ENCODE data around the gene GSTA5.
A peak's percentile ranks its signal among the peaks of the same experiment; 100 is the strongest.
"Not testable (repeated sequence)": the region's sequence is repeated elsewhere in the genome, so short reads cannot be mapped to it uniquely, and the experiment has no call there.

The GSTA5 gene

DNA sequence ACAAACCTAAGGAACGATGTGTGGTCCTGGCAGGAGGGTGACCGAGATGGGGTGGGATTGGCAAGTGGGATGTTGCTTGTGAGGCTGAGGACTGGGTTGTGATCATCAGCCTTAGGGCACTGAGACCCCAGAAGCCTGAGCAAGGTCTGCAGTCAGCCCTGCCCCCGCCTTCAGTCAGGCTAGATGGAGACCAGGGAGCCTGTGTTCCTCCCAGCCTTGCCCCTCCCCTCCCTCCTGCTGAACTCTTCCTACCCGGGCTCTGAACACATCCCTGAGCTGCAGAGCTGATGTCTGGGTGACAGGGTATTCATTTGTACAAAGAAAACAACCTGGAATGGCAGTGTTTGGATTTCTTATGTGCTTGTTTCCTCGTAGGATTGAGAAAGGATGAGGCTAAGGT lies 28.3 kb upstream of the GSTA5 start:
- not testable (repeated sequence) for H3K27ac ChIP-seq (ENCODE audit: low read length); H3K4me3 ChIP-seq (ENCODE audit: low read length); H3K9ac ChIP-seq (ENCODE audit: low read depth, low read length); H3K36me3 ChIP-seq (ENCODE audit: insufficient read depth, low read depth, low read length); H3K27me3 ChIP-seq (ENCODE audit: insufficient read depth, low read length); H3K4me1 ChIP-seq (ENCODE audit: insufficient read depth, low read length); H3K9me3 ChIP-seq (ENCODE audit: insufficient read depth, low read depth, low read length)

DNA sequence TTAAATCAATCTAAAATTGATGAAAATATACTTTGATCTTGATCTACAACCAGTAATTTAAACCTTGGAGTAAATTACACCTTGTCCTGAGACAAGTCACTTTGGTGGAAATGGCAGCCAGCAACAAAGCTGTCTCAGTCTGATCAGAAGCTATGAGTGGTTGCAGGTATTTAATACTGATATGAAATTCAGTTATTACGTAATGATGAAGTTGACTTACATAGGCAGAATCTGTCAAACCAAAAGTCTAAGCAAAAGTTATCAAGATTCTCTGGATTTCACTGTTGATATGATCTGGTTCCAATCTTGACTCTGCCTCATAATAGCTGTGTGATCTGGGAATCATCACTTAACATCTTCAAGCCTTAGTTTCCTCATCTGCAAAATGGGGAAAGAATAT lies 27.6 kb upstream of the GSTA5 start:
- Histone ChIP-seq H3K9me3 (ENCODE audit: insufficient read depth, low read depth, low read length) (no peaks in the 10 kb centered on the region), H3K27ac (ENCODE audit: low read length) (no peak overlapping the region), H3K9ac (ENCODE audit: low read depth, low read length) (no peak overlapping the region), H3K4me1 (ENCODE audit: insufficient read depth, low read length) (no peaks in the 10 kb centered on the region; the same call in 1 of the 2 replicates), H3K36me3 (ENCODE audit: insufficient read depth, low read depth, low read length) (no peaks in the 10 kb centered on the region), H3K4me3 (ENCODE audit: low read length) (no peak overlapping the region), H3K27me3 (ENCODE audit: insufficient read depth, low read length) (no peaks in the 10 kb centered on the region)

DNA sequence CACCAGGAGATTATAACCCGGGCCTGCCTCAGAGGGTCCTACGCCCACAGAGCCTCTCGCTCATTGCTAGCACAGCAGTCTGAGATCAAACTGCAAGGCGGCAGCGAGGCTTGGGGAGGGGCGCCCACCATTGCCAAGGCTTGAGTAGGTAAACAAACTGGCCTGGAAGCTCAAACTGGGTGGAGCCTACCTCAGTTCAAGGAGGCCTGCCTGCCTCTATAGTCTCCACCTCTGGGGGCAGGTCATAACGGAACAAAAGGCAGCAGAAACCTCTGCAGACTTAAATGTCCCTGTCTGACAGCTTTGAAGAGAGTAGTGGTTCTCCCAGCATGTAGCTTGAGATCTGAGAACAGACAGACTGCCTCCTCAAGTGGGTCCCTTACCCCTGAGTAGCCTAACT lies 20.5 kb upstream of the GSTA5 start:
- H3K27ac ChIP-seq (ENCODE audit: low read length); H3K9ac ChIP-seq (ENCODE audit: low read depth, low read length); H3K27me3 ChIP-seq (ENCODE audit: insufficient read depth, low read length); H3K4me1 ChIP-seq (ENCODE audit: insufficient read depth, low read length); H3K4me3 ChIP-seq (ENCODE audit: low read length); H3K36me3 ChIP-seq (ENCODE audit: insufficient read depth, low read depth, low read length); H3K9me3 ChIP-seq (ENCODE audit: insufficient read depth, low read depth, low read length): not testable (repeated sequence)

DNA sequence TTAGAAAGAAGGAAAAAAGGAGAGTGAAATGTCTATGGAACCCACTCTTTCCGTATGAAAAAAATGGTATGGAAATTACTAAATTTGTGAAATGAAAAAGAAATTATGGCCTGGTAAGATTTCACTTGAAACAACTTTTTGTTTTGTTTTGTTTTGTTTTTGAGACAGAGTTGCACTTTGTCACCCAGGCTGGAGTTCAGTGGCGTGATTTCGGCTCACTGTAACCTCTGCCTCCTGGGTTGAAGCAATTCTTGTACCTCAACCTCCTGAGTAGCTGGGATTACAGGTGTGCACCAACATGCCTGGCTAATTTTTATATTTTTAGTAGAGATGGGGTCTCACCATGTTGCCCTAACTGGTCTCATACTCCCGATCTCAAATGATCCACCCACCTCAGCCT lies 17.8 kb upstream of the GSTA5 start:
- Histone ChIP-seq H3K4me3 (ENCODE audit: low read length) (no peak overlapping the region), H3K27ac (ENCODE audit: low read length) (no peak overlapping the region), H3K36me3 (ENCODE audit: insufficient read depth, low read depth, low read length) (no peaks in the 10 kb centered on the region), H3K9me3 (ENCODE audit: insufficient read depth, low read depth, low read length) (no peaks in the 10 kb centered on the region), H3K27me3 (ENCODE audit: insufficient read depth, low read length) (no peaks in the 10 kb centered on the region), H3K9ac (ENCODE audit: low read depth, low read length) (no peak overlapping the region), H3K4me1 (ENCODE audit: insufficient read depth, low read length) (peaks cover 4% of the 10 kb centered on the region; the same call in 1 of the 2 replicates)

DNA sequence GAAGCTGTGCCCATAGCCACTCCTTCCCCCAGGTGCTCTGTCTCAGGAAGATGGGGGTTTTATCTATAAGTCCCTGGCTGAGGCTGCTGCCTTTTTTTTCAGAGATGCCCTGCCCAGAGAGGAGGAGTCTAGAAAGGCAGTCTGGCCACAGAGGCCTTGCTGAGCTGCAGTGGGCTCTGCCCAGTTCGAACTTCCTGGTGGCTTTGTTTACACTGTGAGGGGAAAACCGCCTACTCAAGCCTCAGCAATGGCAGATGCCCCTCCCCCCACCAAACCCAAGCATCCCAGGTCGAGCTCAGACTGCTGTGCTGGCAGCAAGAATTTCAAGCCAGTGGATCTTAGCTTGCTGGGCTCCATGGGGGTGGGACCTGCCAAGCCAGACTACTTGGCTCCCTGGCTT lies 15.5 kb upstream of the GSTA5 start:
- H3K27me3 ChIP-seq (ENCODE audit: insufficient read depth, low read length); H3K4me3 ChIP-seq (ENCODE audit: low read length); H3K36me3 ChIP-seq (ENCODE audit: insufficient read depth, low read depth, low read length); H3K9me3 ChIP-seq (ENCODE audit: insufficient read depth, low read depth, low read length); H3K4me1 ChIP-seq (ENCODE audit: insufficient read depth, low read length); H3K27ac ChIP-seq (ENCODE audit: low read length): not testable (repeated sequence)
- H3K9ac ChIP-seq (ENCODE audit: low read depth, low read length), result peak overlapping the region; percentile 21; the same call in 1 of the 2 replicates

DNA sequence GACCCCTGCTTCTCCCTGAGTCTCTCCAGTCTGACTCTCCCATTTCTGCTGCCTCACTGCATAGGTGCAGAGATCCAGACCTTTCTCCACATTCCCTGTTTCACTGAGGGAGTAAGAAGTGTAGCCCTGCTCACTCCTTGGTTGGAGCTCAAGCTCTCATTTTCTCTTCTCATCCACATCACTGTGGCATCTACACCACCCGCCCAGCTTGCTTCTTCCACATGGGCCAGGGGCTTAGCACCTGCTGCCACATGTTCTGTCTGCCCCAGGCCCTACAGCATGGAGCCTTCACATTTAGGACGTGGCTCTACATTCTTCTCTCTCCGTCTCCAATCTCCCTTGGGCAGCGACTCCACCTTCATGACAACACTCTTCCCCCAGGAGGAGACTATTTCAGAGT lies 8.5 kb upstream of the GSTA5 start:
- H3K27ac ChIP-seq (ENCODE audit: low read length), result no peak overlapping the region

DNA sequence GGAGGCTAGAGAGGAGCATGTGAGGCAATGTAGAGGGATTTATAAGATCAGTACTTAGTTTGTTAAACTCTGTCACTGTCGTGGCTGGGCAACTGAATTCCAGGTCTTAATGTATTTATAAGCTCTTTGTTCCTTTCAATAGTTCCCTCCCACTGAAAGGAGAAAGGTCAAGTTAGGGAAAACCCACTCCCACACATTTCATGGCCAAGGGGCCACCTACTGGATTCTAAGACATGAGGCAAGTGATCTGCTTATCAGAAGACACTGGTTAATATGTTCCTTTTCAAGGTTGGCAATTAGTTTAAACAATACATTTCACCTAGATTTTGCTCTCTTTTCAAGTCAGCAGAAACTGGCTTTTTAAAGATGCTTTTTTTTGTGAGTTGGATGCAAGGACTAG lies 5.4 kb upstream of the GSTA5 start:
- H3K36me3 ChIP-seq (ENCODE audit: insufficient read depth, low read depth, low read length), result no peaks in the 10 kb centered on the region
- no peak overlapping the region for H3K27ac ChIP-seq (ENCODE audit: low read length)
- no peak overlapping the region for H3K9ac ChIP-seq (ENCODE audit: low read depth, low read length)
- H3K4me3 ChIP-seq (ENCODE audit: low read length), result no peak overlapping the region
- no peaks in the 10 kb centered on the region for H3K4me1 ChIP-seq (ENCODE audit: insufficient read depth, low read length)
- H3K27me3 ChIP-seq (ENCODE audit: insufficient read depth, low read length), result no peaks in the 10 kb centered on the region
- H3K9me3 ChIP-seq (ENCODE audit: insufficient read depth, low read depth, low read length), result no peaks in the 10 kb centered on the region; the same call in 1 of the 2 replicates

More for the DNA sequence above, 8.5 kb upstream of the GSTA5 start:
- no peaks in the 10 kb centered on the region for H3K4me1 ChIP-seq (ENCODE audit: insufficient read depth, low read length)
- H3K9me3 ChIP-seq (ENCODE audit: insufficient read depth, low read depth, low read length), result no peaks in the 10 kb centered on the region; the same call in 1 of the 2 replicates
- no peak overlapping the region for H3K4me3 ChIP-seq (ENCODE audit: low read length)
- H3K27me3 ChIP-seq (ENCODE audit: insufficient read depth, low read length), result no peaks in the 10 kb centered on the region
- H3K9ac ChIP-seq (ENCODE audit: low read depth, low read length), result no peak overlapping the region
- H3K36me3 ChIP-seq (ENCODE audit: insufficient read depth, low read depth, low read length), result no peaks in the 10 kb centered on the region

DNA sequence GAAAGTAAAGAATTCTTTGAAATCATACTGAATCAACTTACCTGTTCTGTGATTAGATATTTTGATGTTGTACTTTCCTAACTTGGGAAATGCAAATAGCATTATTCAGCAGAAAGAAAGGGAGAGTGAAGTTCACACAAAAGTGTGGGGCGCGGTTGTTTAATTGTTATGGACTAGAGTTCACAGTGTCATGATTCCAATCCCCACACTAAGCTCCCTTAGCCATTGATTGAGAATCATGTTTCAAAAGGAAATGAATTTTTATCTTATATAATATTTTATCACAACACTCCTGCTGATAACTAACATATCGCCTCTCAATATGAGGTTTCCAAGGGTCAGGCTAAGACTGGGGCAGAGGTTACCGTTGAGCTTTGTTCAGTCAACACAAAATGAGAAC lies 3.0 kb upstream of the GSTA5 start:
- Histone ChIP-seq H3K27ac (ENCODE audit: low read length) (no peak overlapping the region), H3K27me3 (ENCODE audit: insufficient read depth, low read length) (no peaks in the 10 kb centered on the region), H3K9ac (ENCODE audit: low read depth, low read length) (no peak overlapping the region), H3K36me3 (ENCODE audit: insufficient read depth, low read depth, low read length) (no peaks in the 10 kb centered on the region), H3K4me1 (ENCODE audit: insufficient read depth, low read length) (no peaks in the 10 kb centered on the region), H3K4me3 (ENCODE audit: low read length) (no peak overlapping the region), H3K9me3 (ENCODE audit: insufficient read depth, low read depth, low read length) (no peaks in the 10 kb centered on the region; the same call in 1 of the 2 replicates)

DNA sequence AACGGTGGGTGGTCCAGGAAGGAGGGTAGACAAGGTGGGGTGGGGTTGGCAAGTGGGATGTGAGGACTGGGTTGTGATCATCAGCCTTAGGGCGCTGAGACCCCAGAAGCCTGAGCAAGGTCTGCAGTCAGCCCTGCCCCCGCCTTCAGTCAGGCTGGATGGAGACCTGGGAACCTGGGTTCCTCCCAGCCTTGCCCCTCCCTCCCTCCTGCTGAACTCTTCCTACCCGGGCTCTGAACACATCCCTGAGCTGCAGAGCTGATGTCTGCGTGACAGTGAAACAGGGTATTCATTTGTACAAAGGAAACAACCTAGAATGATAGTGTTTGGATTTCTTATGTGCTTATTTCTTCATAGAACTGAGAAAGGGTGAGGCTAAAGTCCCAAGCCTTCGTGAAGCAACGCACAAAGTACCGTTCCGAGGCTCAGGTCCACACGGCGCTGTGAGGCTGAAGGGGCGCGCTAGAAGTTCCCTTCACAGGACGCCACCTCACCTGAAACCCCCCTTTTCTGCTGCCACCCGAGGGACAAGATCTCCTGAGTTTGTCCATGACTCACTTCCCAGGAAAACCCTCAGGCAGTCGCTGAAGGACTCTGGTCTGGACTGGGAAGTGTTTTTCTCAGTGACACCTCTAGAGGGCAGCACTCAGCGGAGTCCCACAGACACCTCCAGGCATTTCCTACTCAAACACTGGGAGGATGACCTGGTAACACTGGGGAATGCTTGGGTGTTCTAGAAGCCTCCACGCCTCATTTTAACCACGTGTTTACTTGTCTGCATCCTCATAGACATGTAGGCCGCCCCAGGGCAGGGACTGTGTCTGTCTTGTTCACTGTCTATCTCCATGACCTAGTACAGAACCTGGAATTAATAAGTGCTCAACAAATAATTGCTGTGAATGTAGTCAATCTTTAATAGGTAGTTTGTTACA lies 1.2 kb downstream of the GSTA5 start:
- H3K4me1 ChIP-seq (ENCODE audit: insufficient read depth, low read length), result no peaks in the 10 kb centered on the region
- H3K4me3 ChIP-seq (ENCODE audit: low read length), result no peak overlapping the region
- no peak overlapping the region for H3K27ac ChIP-seq (ENCODE audit: low read length)
- no peaks in the 10 kb centered on the region; the same call in 1 of the 2 replicates for H3K27me3 ChIP-seq (ENCODE audit: insufficient read depth, low read length)
- H3K9me3 ChIP-seq (ENCODE audit: insufficient read depth, low read depth, low read length), result no peaks in the 10 kb centered on the region
- H3K9ac ChIP-seq (ENCODE audit: low read depth, low read length), result no peak overlapping the region
- H3K36me3 ChIP-seq (ENCODE audit: insufficient read depth, low read depth, low read length), result no peaks in the 10 kb centered on the region

DNA sequence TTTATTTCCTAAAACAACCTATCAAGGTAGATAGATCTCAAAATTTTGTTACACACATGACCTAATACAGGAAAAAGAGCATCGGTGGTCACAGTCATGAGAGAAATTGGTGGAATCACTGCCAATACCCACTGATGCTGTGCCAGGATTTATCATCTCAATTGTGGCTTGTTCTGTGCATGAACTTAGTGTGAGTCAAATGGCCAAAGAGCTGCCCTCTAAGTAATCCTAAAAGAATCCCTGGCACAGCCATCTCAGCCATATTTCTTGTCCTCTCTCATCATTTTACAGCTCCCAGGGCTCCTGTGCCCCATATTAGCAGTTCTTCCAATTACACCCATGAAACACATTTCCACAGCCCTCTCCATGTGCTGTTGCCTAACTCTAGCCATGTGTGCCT lies 6.1 kb downstream of the GSTA5 start:
- H3K9me3 ChIP-seq (ENCODE audit: insufficient read depth, low read depth, low read length), result no peaks in the 10 kb centered on the region
- H3K27me3 ChIP-seq (ENCODE audit: insufficient read depth, low read length), result no peaks in the 10 kb centered on the region; the same call in 1 of the 2 replicates
- H3K9ac ChIP-seq (ENCODE audit: low read depth, low read length), result no peak overlapping the region
- H3K4me1 ChIP-seq (ENCODE audit: insufficient read depth, low read length), result no peaks in the 10 kb centered on the region
- H3K36me3 ChIP-seq (ENCODE audit: insufficient read depth, low read depth, low read length), result no peaks in the 10 kb centered on the region
- H3K4me3 ChIP-seq (ENCODE audit: low read length), result no peak overlapping the region
- no peak overlapping the region for H3K27ac ChIP-seq (ENCODE audit: low read length)

DNA sequence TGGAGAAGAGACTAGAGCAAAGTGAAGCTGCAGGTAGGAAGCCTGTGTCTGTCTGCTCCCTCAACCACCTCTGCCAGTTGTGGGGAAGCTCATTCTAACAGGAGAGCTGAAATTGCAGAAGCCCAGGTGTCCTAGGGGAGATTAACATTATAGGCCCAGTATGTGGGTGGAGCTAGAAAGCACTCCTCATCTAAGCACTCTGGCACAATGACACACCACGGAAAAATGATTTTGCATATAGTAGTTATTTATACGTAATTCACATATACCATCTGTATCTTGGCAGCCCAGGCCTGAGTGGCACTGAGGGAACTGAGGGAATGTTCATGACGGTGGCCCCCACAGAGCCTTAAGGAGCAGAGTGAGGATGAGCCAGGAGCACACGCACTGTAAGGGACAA lies 9.7 kb downstream of the GSTA5 start:
- H3K4me3 ChIP-seq (ENCODE audit: low read length); H3K9me3 ChIP-seq (ENCODE audit: insufficient read depth, low read depth, low read length); H3K36me3 ChIP-seq (ENCODE audit: insufficient read depth, low read depth, low read length); H3K27me3 ChIP-seq (ENCODE audit: insufficient read depth, low read length); H3K4me1 ChIP-seq (ENCODE audit: insufficient read depth, low read length); H3K27ac ChIP-seq (ENCODE audit: low read length); H3K9ac ChIP-seq (ENCODE audit: low read depth, low read length): not testable (repeated sequence)

DNA sequence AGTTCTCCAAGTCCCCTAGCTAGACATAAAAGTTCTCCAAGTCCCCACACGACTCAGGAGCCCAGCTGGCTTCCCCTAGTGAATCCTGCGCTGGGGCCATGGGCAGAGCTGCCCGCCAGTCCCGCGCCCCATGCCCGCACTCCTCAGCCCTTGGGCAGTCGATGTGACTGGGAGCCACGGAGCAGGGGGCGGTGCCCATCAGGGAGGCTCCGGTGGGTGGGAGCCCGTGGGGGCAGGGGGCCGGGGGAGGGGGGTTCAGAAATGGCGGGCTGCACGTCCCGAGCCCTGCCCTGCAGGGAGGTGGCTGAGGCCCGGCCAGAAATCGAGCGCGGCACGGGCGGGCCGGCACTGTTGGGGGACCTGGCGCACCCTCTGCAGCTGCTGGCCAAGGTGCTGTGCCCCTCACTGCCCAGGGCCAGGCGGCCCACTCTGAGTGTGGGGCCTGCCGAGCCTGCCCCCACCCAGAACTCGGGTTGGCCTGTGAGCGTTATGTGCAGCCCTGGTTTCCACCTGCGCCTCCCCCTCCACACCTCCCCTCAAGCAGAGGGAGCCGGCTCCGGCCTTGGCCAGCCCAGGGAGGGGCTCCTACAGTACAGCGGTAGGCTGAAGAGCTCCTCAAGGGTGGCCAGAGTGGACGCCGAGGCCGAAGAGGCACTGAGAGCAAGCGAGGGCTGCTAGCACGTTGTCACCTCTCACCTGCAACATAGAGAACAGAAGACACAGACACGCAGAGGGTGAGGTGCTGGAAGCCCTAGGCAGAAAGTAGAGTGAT lies 11.4 kb downstream of the GSTA5 start:
- Histone ChIP-seq H3K4me3 (ENCODE audit: low read length) (no peak overlapping the region), H3K4me1 (ENCODE audit: insufficient read depth, low read length) (no peaks in the 10 kb centered on the region), H3K27me3 (ENCODE audit: insufficient read depth, low read length) (no peaks in the 10 kb centered on the region), H3K9ac (ENCODE audit: low read depth, low read length) (no peak overlapping the region), H3K36me3 (ENCODE audit: insufficient read depth, low read depth, low read length) (no peaks in the 10 kb centered on the region), H3K27ac (ENCODE audit: low read length) (no peak overlapping the region), H3K9me3 (ENCODE audit: insufficient read depth, low read depth, low read length) (peaks cover 5% of the 10 kb centered on the region; the same call in 1 of the 2 replicates)
